ENCODE measurements around the gene TAC3.
A peak's percentile ranks its signal among the peaks of the same experiment; 100 is the strongest.
"Not testable (repeated sequence)": the region's sequence is repeated elsewhere in the genome, so short reads cannot be mapped to it uniquely, and the experiment has no call there.

Gene TAC3

GRCh38 chr12:57016348-57016747 lies at the start of gene TAC3:
TSS of gene TAC3 (minus strand) at chr12:57016529. CDS start at chr12:57015797, 732 bp downstream.
- DNase-seq: no peak

- no peak for DNase-seq
Observed at GRCh38 chr12:57063991-57064685, 47.8 kb upstream of the TAC3 start.

DNA sequence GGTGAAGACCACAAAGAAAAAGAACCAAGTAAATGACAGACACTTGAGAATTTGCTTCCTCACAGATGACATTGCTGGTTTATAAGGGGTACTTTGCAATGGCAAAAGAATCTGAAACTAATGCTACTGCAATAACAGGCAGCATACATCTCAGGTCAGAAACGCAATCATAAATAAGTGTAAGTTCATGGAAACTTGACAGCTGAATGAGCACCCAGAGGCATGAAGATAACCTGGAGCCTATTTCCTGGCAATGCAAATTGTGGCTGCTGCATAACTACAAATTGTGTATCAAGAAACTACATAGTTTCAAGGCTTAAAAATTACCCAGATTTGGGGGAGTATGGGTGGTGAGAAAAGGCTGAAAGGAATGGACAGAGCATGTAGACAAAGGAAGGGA lies 42.1 kb upstream of the TAC3 start:
- DNase-seq: no peak

DNA sequence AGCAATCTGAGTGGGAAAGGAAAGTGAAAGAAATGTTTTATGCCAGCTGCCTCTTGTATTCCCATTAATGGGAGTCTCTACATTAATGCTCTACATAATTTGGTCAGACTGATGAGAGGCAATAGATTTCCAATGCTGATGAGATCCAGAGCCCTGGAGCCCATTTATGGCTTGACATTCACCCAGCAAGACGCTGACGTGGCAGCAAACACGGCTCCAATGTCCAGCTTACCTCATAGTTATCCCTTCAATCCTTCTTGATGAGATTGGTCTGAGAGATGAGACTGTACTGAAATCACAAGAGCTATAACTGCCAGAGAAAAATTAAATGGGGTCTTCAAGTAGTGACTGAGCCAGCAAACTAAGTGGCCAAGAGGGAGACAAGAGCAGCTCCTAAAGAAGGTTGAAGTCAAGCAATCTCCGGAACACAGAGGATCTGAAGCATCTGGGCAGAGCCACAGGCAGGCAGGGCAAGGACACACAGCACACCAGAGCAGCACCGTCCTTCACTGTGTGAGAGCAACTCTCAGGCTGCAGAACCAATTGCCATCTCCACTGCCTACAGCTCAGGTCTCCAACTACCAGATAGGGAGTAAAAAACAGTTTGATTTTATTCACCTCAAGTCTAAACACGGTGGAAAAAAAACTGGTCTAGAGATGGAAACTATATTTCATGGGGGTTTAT lies 40.9 kb upstream of the TAC3 start:
- DNase-seq: no peak

- DNase-seq: peak; percentile 44 to 51
Observed at GRCh38 chr12:57055824-57056223, 39.5 kb upstream of the TAC3 start.

DNA sequence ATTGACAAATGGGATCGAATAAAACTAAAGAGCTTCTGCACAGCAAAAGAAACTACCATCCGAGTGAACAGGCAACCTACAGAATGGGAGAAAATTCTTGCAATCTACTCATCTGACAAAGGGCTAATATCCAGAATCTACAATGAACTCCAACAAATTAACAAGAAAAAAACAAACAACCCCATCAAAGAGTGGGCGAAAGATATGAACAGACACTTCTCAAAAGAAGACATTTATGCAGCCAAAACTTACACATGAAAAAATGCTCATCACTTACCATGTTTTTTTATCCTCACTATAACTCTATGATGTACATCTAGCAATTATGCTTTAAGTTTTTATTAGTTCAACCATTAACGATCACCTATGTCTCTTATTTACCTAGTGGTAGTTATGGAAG lies 37.6 kb upstream of the TAC3 start:
- not testable (repeated sequence) for DNase-seq

- not testable (repeated sequence) for DNase-seq
Observed at GRCh38 chr12:57053146-57053545, 36.8 kb upstream of the TAC3 start.

GRCh38 chr12:57051011-57051410 lies 34.7 kb upstream of the TAC3 start:
- no peak for DNase-seq

- no peak for DNase-seq
Observed at GRCh38 chr12:57049890-57050289, 33.6 kb upstream of the TAC3 start, which contains the start of gene MYO1A. TSS of gene MYO1A (minus strand) at chr12:57050129. CDS start at chr12:57048323, 1,806 bp downstream.

GRCh38 chr12:57049119-57049446 lies 32.8 kb upstream of the TAC3 start:
- no peak for DNase-seq

GRCh38 chr12:57048423-57049118 lies 32.2 kb upstream of the TAC3 start:
- no peak for DNase-seq

DNA sequence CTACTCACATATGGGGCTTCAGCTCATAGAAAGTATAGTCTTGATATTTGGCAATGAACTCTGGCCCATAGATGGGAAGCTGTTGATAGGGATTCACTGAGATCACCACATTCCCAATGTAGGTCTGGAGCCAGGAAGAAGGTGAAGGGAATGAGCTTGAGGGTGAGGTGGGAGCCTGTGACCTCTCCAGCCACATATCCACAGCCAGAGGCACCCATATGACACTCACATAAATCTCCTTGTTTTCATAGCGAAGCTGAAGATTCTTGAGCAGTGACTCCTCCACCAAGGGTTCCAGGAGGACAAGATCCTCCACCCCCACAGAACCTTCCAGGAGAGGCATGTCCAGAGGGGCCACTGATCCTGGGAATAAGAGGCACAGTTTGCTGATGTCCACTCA lies 31.7 kb upstream of the TAC3 start:
- DNase-seq: no peak

DNA sequence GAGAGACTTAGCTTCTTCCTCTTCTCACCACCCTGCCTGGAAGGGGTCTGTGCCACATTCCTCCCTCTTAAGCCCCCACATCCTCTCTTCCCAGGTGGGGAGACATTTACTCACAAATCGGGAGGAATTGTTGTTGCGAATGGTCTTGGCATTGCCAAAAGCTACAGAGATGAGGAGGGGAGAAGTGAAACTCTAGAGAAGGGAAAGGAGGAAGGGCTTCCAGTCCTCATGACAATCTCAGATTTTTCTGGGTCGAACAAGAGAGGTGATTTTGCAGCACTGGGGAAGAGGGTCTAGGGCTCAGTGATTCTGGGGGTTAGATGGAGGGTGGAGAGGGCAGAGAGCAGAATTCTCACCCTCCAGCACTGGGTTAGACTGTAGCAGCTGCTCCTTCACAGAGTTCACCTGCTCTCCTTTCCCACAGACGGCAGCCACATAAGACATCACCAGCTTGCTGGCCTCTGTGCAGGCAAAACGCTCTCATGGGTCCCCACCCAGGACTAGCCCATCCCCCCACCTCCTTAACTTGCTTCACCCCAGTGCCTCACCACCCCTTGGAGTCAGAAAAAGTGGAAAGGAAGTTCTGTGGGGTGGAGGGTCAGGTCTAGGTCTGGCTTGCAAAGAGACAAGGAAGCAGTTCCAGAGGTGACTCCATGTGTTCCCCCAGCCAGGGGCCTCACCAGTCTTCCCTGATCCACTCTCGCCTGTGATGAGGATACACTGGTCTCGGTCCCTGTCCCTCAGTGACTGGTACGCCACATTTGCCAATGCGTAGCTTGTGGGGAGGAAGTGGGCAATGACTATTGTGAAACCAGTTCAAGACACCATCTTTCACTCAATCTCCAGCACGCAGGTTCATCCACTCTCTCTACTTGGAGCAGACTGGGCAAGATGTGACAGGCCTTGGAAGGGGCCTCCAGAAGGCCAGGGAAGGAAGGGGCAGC lies 30.9 kb upstream of the TAC3 start:
- DNase-seq: peak; percentile 74 to 85

DNA sequence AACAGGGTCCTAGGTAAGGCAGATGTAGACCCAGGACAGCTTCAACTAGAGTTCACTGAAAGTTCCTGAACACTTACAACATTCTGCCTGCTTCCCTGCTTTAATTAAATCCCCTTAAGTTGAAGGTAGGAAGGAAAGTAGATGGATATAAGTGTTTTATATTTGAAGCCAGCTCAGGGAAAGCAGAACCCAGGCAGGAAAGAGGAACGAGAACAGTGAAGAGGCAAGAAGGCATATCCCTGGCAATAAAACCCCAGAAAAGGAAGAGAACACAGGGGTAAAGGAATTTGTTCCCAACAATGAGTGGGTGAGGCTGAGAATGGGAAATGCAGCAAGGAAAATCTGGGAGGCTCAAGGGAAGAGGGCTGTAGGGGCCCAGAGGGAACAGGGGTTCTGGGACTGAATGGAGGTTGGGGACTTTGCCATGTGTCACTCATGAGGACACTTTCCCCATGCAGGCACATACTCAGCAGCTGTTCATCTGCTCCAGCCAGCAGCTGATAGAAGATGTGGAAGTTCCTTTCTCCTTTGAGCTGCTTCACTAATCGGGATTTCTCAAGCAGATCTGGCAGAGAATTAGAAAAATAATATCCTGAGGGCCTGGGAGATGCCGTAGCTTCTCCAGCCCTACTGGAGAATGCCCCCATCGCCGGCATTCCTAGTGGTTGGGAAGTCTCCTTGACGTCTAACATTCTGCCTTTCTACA lies 29.9 kb upstream of the TAC3 start:
- DNase-seq: peak; percentile 14 to 36

- DNase-seq: no peak
Observed at GRCh38 chr12:57044889-57045288, 28.6 kb upstream of the TAC3 start.

- DNase-seq: no peak
Observed at GRCh38 chr12:57044468-57044867, 28.1 kb upstream of the TAC3 start.

DNA sequence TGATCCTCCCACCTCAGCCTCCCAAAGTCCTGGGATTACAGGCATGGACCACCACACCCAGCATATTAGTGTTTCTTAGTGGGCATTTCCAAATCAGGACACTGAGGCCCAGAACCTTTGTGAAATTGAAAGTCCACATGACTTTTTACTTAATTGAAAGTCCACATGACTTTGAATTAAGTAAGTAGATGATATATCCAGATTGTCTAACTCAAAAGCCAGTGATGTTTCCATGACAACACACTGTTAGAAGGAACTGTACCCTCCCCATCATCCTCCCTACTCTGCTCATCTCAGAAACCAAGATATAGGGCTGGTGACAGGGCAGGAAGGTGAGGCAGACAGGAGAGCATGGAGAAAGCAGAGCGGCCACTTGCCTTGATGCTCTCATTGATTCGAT lies 26.4 kb upstream of the TAC3 start:
- no peak for DNase-seq

GRCh38 chr12:57040750-57041149 lies 24.4 kb upstream of the TAC3 start:
- no peak for DNase-seq

GRCh38 chr12:57040211-57040610 lies 23.9 kb upstream of the TAC3 start:
- DNase-seq: no peak

DNA sequence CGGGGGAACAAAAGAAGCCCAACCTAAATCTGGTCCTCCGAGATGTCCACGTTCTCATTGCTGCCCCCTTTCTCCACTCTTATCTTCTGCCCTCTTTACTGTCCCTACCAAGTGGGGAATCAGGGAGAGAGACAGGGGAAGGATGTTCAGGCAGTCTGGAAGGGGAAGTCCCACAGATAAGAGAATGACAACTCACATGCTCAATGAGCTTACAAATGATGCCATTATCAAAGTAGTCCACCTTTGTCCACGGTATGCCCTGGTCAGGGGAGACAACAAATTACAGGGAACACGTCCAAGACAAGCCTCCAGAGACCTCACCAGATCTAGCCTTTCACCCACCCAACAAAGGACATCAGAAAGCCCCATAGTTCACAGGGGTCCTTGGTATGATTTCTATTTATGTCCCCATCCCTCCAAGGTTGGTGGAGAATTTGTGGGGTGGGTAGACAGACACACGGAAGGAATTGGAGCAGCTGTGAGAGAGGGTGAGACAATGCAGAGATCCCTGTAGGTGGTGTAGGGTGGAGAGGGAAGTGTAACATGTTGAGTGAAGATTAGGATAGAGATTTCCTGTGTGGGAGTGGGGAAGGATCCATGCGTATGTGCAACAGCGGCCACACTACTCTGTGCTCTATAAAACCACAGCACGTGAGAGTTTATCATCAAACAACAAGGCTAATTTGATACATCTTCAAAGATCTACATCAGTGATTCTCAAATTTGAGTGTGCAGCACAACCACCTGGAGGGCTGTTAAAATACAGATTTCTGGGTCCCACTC lies 22.9 kb upstream of the TAC3 start:
- no peak for DNase-seq

DNA sequence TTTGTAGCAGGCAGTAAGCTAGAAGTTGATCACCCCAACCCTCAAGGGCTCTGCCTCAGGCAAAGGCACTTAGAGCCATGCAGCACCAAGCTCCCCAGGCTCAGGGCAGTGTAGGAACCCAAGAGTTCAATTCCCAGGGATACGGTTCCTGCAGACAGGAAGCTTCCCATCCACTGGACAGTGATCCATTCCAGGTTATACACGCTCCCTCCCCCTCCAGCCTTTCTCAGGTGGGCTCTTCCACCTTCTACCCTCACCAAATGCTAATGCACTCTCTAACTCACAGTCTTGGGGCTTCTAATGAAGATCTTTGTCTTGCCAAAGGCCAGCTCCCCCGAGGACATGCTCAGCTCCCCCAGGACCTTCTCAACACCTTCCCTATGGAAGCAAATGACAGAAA lies 20.9 kb upstream of the TAC3 start:
- DNase-seq: no peak
